C4-2B (cell line): ENCODE measurements around the gene SMIM35.
"Not testable (repeated sequence)": the region's sequence is repeated elsewhere in the genome, so short reads cannot be mapped to it uniquely, and the experiment has no call there.

Experiments used
- H3K27ac ChIP-seq: fragments of 450-650 bp; 2 replicates; pipeline ENCODE4 v1.5.1; 2017
- ZFX ChIP-seq: fragments of 450-650 bp; IDR thresholded peaks from 2 replicates; pipeline ENCODE4 v1.6.1; 2017
- TF ChIP-seq, protein P1 (sequence below): fragments of 450-650 bp; conservative IDR thresholded peaks from 2 replicates; pipeline ENCODE4 v1.5.1; 2017; ENCODE audit warnings: mild to moderate bottlenecking

Gene SMIM35

DNA sequence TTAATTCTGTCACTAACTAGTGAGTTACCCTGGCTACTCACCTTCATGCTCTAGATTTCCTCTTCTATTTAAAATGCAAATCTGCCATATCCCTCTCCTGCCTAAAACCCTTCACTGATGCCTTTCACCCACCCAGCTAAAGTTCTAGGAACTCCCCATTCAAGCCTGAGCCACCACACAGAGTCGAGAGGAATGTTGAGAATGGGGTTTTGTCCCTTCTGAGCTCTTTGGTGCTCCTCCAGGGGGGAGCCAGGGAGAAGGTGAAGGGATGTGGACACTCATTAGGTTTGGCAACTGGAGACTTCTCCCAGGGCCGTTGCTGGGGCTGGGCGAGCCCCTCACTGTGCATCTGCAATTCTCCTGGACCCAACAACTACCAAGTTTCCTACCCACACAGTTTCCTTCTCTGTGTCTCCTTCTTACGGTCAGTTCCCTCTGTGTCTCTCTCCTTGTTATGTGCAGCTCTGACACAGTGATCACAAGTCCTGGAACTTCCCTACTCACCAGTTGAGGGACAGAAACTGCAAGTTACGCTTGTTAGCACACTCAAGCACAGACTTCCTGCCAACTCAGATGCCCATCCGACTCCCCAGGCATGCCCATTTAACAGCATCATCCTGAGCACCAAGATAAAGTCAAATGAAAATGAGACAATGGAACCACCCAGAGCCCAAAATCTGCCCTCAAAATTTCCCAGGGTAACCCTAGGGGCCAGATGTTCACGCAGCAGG, 107.1 kb downstream of the SMIM35 start:
- H3K27ac ChIP-seq = no peak overlapping the region

DNA sequence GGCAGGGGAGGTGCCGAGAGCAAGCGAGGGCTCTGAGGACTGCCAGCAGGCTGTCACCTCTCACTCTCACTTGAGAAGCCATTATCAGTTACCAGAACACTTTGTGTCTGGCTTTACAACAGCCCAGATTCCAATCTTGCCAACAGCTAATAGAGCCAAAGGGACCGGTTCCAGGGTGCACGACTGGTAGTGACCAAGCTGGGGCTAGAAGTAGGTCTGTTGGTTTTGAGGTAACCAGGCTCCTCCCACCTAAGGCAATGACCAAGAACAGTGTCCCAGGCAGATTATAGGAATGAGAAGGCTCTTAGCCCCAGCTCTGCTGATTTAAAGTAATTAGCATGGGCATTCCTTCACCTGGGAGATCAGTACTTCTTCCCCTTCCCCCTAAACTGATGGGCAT, 107.8 kb downstream of the SMIM35 start:
- TF ChIP-seq, protein P1, sequence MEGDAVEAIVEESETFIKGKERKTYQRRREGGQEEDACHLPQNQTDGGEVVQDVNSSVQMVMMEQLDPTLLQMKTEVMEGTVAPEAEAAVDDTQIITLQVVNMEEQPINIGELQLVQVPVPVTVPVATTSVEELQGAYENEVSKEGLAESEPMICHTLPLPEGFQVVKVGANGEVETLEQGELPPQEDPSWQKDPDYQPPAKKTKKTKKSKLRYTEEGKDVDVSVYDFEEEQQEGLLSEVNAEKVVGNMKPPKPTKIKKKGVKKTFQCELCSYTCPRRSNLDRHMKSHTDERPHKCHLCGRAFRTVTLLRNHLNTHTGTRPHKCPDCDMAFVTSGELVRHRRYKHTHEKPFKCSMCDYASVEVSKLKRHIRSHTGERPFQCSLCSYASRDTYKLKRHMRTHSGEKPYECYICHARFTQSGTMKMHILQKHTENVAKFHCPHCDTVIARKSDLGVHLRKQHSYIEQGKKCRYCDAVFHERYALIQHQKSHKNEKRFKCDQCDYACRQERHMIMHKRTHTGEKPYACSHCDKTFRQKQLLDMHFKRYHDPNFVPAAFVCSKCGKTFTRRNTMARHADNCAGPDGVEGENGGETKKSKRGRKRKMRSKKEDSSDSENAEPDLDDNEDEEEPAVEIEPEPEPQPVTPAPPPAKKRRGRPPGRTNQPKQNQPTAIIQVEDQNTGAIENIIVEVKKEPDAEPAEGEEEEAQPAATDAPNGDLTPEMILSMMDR = no peak
- TF ChIP-seq ZFX = no peak

More for the DNA sequence above, 107.1 kb downstream of the SMIM35 start:
- TF ChIP-seq, protein P1 = no peak

DNA sequence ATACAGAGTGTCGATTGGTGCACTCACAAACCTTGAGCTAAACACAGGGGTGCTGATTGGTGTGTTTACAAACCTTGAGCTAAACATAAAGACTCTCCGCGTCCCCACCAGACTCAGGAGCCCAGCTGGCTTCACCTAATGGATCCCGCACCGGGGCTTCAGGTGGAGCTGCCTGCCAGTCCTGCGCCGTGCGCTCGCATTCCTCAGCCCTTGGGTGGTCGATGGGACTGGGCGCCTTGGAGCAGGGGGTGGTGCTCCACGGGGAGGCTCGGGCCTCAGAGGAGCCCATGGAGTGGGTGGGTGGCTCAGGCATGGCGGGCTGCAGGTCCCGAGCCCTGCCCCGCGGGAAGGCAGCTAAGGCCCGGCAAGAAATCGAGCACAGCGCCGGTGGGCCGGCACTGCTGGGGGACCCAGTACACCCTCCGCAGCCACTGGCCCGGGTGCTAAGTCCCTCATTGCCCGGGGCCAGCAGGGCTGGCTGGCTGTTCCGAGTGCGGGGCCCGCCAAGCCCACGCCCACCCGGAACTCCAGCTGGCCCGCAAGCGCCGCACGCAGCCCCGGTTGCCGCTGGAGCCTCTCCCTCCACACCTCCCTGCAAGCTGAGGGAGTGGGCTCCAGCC, 108.4 kb downstream of the SMIM35 start:
- not testable (repeated sequence) for H3K27ac ChIP-seq

More for the DNA sequence above, 107.8 kb downstream of the SMIM35 start:
- H3K27ac ChIP-seq = no peak overlapping the region

DNA sequence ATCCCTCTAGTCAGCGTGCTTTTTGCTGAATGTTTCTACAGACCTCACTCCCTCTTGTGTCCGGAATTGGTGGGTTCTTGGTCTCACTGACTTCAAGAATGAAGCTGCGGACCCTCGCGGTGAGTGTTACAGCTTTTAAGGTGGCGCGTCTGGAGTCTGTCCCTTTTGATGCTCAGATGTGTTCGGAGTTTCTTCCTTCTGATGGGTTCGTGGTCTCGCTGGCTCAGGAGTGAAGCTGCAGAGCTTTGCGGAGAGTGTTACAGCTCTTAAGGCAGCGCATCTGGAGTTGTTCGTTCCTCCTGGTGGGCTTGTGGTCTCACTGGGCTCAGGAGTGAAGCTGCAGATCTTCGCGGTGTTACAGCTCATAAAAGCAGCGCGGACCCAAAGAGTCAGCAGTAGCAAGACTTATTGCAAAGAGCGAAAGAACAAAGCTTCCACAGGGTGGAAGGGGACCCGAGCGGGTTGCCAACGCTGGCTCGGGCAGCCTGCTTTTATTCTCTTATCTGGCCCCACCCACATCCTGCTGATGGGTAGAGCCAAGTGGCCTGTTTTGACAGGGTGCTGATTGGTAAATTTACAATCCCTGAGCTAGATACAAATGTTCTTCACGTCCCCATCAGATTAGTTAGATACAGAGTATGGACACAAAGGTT, 109.0 kb downstream of the SMIM35 start:
- not testable (repeated sequence) for H3K27ac ChIP-seq

DNA sequence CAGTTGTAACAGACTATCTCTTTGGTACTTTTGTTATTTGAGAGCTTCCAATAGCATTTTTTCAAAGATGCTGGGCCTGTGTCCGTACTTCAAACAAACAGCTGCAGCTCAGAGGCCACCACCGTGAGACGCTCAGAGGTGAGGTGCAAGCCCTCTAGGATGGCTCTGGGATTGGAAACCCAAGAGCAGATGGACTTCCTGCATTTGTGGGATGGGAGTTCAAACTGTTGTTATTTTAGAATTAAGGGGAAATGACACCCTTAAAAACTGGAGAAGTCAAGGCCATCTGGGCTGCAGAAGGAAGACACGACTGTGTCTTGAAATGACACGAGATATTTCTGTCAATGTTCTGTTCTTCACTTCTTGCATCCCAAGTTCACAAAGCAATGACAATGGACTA, 109.7 kb downstream of the SMIM35 start:
- TF ChIP-seq, protein P1 = no peak
- no peak for TF ChIP-seq ZFX
- no peak overlapping the region for H3K27ac ChIP-seq

DNA sequence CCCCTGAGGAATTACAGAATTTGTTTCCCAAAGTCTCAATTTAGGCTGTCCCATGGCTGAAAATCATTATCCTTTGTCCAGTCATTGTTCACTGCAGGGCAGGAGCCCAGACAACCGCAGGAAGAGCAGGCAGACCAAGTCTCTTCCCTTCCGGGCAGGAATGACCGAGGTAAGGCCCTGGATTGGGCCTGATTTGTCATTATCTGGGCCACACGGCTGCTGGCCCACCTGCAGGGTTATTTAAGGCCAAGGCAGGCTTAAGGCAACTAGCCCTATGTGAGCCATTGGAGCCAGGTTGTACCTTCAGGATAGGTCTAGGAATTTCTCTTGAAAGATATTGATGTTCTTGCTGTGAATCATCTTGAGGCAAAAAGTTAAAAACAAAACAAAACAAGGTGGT, 110.3 kb downstream of the SMIM35 start:
- no peak for TF ChIP-seq ZFX
- TF ChIP-seq, protein P1 = no peak
- H3K27ac ChIP-seq = no peak overlapping the region

DNA sequence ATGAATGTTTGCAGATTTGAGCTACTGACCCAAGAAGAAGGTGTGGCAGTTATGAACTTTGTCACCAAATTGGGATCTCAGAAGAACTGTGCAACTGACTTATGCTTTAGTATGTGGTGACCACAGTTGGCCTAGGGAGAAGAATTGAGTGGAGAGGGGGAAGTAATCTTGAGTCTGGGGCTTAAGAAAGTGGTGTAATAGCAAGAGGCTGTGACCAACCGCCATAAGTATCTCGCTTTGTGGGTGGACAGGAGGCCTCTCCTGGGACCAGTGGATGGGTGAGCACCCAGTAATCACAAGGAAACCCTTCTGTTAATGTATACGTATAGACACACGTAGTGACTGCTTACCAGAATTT, 113.3 kb downstream of the SMIM35 start:
- H3K27ac ChIP-seq = no peak overlapping the region
- TF ChIP-seq ZFX = no peak
- TF ChIP-seq, protein P1 = no peak

DNA sequence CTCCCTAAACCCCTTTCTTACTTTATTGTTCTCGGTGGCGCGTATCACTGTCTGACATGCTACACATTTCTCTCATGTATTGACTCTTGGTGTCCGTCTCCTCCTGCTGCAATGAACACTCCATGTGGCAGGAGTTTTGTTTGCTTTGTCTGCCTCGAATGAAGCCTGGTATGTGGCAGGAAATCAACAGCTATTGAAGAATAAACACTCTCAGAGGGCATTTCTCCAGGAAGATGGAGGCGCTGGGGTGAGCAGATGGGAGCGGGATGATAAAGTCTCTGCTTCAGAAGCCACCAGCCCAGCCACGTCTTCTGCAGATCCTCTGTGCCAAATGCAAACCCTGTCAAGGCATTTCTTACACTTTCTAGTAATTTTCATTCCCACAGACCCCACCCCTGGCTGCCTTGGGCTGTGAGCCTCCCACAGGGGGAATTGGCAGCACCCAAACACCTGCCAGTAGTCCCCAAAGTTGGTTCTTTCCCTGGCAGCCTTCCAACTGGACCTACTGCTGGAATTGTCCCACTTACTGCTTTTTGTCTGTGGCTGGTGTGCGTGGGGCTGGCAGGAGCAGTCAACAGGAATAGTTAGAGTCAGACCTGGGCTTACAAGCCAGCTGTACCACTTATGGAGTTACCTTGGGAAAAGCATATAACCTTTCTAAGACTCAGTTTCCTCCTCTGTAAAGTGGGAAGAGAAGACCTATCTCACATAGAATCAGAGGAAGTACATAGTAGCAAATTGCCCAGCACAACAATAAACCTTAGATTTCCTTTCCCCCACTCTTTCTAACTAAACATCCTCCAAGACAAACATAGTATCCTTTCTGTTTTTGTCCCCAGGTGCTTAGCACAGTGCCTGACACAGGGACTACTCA, 113.9 kb downstream of the SMIM35 start:
- TF ChIP-seq ZFX = no peak
- TF ChIP-seq, protein P1 = no peak
- H3K27ac ChIP-seq = no peak overlapping the region
